ENCODE results near the gene POMT2.

GRCh38 chr14:77320238-77320935 is at the start of gene POMT2:
- TF ChIP-seq POLR2AphosphoS5 (IDR thresholded peaks at IDR 0.05; ENCODE audit: low read depth, low read length): no peak
- TF ChIP-seq POLR2A (IDR thresholded peaks at IDR 0.05; ENCODE audit: low read depth, low read length): no peak
- no peak for TF ChIP-seq TAF1 (IDR thresholded peaks at IDR 0.05; ENCODE audit: low read depth, low read length)
- TF ChIP-seq PAX5 (IDR thresholded peaks at IDR 0.05; ENCODE audit: insufficient read depth, low read length, severe bottlenecking): no peak

All from GM12891 (cell line).